ENCODE data around the gene TUBB4B.

Gene TUBB4B

GRCh38 chr9:137232101-137232500, 9.0 kb upstream of the TUBB4B start:
- Histone ChIP-seq H3K9me3 (ENCODE audit: control insufficient read depth, low read length) (no peaks in the 10 kb centered on the region), H3K4me3 (ENCODE audit: insufficient read depth, low read depth, low read length, poor library complexity, severe bottlenecking) (no peak overlapping the region), H3K27me3 (replicated peaks; ENCODE audit: control insufficient read depth, insufficient read depth, low read length, poor library complexity, severe bottlenecking) (peaks cover 4% of the 10 kb centered on the region), H3K27ac (ENCODE audit: insufficient read depth, low read length, poor library complexity, severe bottlenecking) (no peak overlapping the region), H3K4me1 (ENCODE audit: control insufficient read depth, insufficient read depth, low read length, poor library complexity, severe bottlenecking) (peaks cover 16% of the 10 kb centered on the region), H3K36me3 (ENCODE audit: control insufficient read depth, insufficient read depth, low read length) (no peaks in the 10 kb centered on the region)
- no peak for DNase-seq

GRCh38 chr9:137232510-137232909, 8.6 kb upstream of the TUBB4B start:
- Histone ChIP-seq H3K4me3 (ENCODE audit: insufficient read depth, low read depth, low read length, poor library complexity, severe bottlenecking) (no peak overlapping the region), H3K27ac (ENCODE audit: insufficient read depth, low read length, poor library complexity, severe bottlenecking) (no peak overlapping the region), H3K4me1 (ENCODE audit: control insufficient read depth, insufficient read depth, low read length, poor library complexity, severe bottlenecking) (peaks cover 12% of the 10 kb centered on the region), H3K36me3 (ENCODE audit: control insufficient read depth, insufficient read depth, low read length) (no peaks in the 10 kb centered on the region), H3K9me3 (ENCODE audit: control insufficient read depth, low read length) (no peaks in the 10 kb centered on the region), H3K27me3 (replicated peaks; ENCODE audit: control insufficient read depth, insufficient read depth, low read length, poor library complexity, severe bottlenecking) (peaks cover 4% of the 10 kb centered on the region)
- DNase-seq, result no peak

GRCh38 chr9:137233143-137233980, 7.7 kb upstream of the TUBB4B start:
- H3K27ac ChIP-seq (ENCODE audit: insufficient read depth, low read length, poor library complexity, severe bottlenecking), result no peak overlapping the region
- no peaks in the 10 kb centered on the region for H3K9me3 ChIP-seq (ENCODE audit: control insufficient read depth, low read length)
- no peak for DNase-seq
- no peaks in the 10 kb centered on the region for H3K36me3 ChIP-seq (ENCODE audit: control insufficient read depth, insufficient read depth, low read length)
- H3K27me3 ChIP-seq (replicated peaks; ENCODE audit: control insufficient read depth, insufficient read depth, low read length, poor library complexity, severe bottlenecking), result peaks cover 4% of the 10 kb centered on the region
- no peak overlapping the region for H3K4me3 ChIP-seq (ENCODE audit: insufficient read depth, low read depth, low read length, poor library complexity, severe bottlenecking)
- H3K4me1 ChIP-seq (ENCODE audit: control insufficient read depth, insufficient read depth, low read length, poor library complexity, severe bottlenecking), result peaks cover 10% of the 10 kb centered on the region

- Histone ChIP-seq H3K4me1 (ENCODE audit: control insufficient read depth, insufficient read depth, low read length, poor library complexity, severe bottlenecking) (peaks cover 13% of the 10 kb centered on the region), H3K4me3 (ENCODE audit: insufficient read depth, low read depth, low read length, poor library complexity, severe bottlenecking) (no peak overlapping the region), H3K36me3 (ENCODE audit: control insufficient read depth, insufficient read depth, low read length) (no peaks in the 10 kb centered on the region)
Measured at GRCh38 chr9:137234055-137234697, 6.9 kb upstream of the TUBB4B start.

GRCh38 chr9:137234758-137235423, 6.2 kb upstream of the TUBB4B start:
- H3K4me1 ChIP-seq (ENCODE audit: control insufficient read depth, insufficient read depth, low read length, poor library complexity, severe bottlenecking), result peaks cover 13% of the 10 kb centered on the region
- H3K27ac ChIP-seq (ENCODE audit: insufficient read depth, low read length, poor library complexity, severe bottlenecking), result no peak overlapping the region
- no peaks in the 10 kb centered on the region for H3K36me3 ChIP-seq (ENCODE audit: control insufficient read depth, insufficient read depth, low read length)
- H3K4me3 ChIP-seq (ENCODE audit: insufficient read depth, low read depth, low read length, poor library complexity, severe bottlenecking), result no peak overlapping the region
- DNase-seq, result no peak
- no peaks in the 10 kb centered on the region for H3K9me3 ChIP-seq (ENCODE audit: control insufficient read depth, low read length)
- H3K27me3 ChIP-seq (replicated peaks; ENCODE audit: control insufficient read depth, insufficient read depth, low read length, poor library complexity, severe bottlenecking), result peaks cover 4% of the 10 kb centered on the region

More at GRCh38 chr9:137234055-137234697, 6.9 kb upstream of the TUBB4B start:
- peaks cover 4% of the 10 kb centered on the region for H3K27me3 ChIP-seq (replicated peaks; ENCODE audit: control insufficient read depth, insufficient read depth, low read length, poor library complexity, severe bottlenecking)
- H3K27ac ChIP-seq (ENCODE audit: insufficient read depth, low read length, poor library complexity, severe bottlenecking), result no peak overlapping the region
- H3K9me3 ChIP-seq (ENCODE audit: control insufficient read depth, low read length), result no peaks in the 10 kb centered on the region
- DNase-seq, result no peak

GRCh38 chr9:137235424-137236237, 5.5 kb upstream of the TUBB4B start:
- no peaks in the 10 kb centered on the region for H3K36me3 ChIP-seq (ENCODE audit: control insufficient read depth, insufficient read depth, low read length)
- H3K4me3 ChIP-seq (ENCODE audit: insufficient read depth, low read depth, low read length, poor library complexity, severe bottlenecking), result no peak overlapping the region
- no peak overlapping the region for H3K27ac ChIP-seq (ENCODE audit: insufficient read depth, low read length, poor library complexity, severe bottlenecking)
- H3K9me3 ChIP-seq (ENCODE audit: control insufficient read depth, low read length), result no peaks in the 10 kb centered on the region
- H3K4me1 ChIP-seq (ENCODE audit: control insufficient read depth, insufficient read depth, low read length, poor library complexity, severe bottlenecking), result peaks cover 13% of the 10 kb centered on the region
- no peak for DNase-seq
- no peaks in the 10 kb centered on the region for H3K27me3 ChIP-seq (replicated peaks; ENCODE audit: control insufficient read depth, insufficient read depth, low read length, poor library complexity, severe bottlenecking)

- Histone ChIP-seq H3K36me3 (ENCODE audit: control insufficient read depth, insufficient read depth, low read length) (no peaks in the 10 kb centered on the region), H3K27ac (ENCODE audit: insufficient read depth, low read length, poor library complexity, severe bottlenecking) (no peak overlapping the region), H3K4me1 (ENCODE audit: control insufficient read depth, insufficient read depth, low read length, poor library complexity, severe bottlenecking) (peaks cover 13% of the 10 kb centered on the region), H3K4me3 (ENCODE audit: insufficient read depth, low read depth, low read length, poor library complexity, severe bottlenecking) (no peak overlapping the region), H3K9me3 (ENCODE audit: control insufficient read depth, low read length) (no peaks in the 10 kb centered on the region), H3K27me3 (replicated peaks; ENCODE audit: control insufficient read depth, insufficient read depth, low read length, poor library complexity, severe bottlenecking) (no peaks in the 10 kb centered on the region)
- peak; percentile 77 to 86 (median 81) for DNase-seq
Measured at GRCh38 chr9:137236238-137236935, 4.7 kb upstream of the TUBB4B start.

GRCh38 chr9:137236936-137237421, 4.1 kb upstream of the TUBB4B start:
- no peaks in the 10 kb centered on the region for H3K27me3 ChIP-seq (replicated peaks; ENCODE audit: control insufficient read depth, insufficient read depth, low read length, poor library complexity, severe bottlenecking)
- H3K9me3 ChIP-seq (ENCODE audit: control insufficient read depth, low read length), result no peaks in the 10 kb centered on the region
- DNase-seq, result no peak
- peaks cover 17% of the 10 kb centered on the region for H3K4me1 ChIP-seq (ENCODE audit: control insufficient read depth, insufficient read depth, low read length, poor library complexity, severe bottlenecking)
- H3K4me3 ChIP-seq (ENCODE audit: insufficient read depth, low read depth, low read length, poor library complexity, severe bottlenecking), result no peak overlapping the region
- H3K36me3 ChIP-seq (ENCODE audit: control insufficient read depth, insufficient read depth, low read length), result peaks cover 1% of the 10 kb centered on the region
- no peak overlapping the region for H3K27ac ChIP-seq (ENCODE audit: insufficient read depth, low read length, poor library complexity, severe bottlenecking)

Data from effector memory CD4-positive, alpha-beta T cell (primary cell).